Measurements from ENCODE around the gene IKZF4. TPM values are rescaled to one million over a fixed set of nuclear protein-coding genes. Genes with fewer than 3 reads are reported as not detected.
A peak's percentile ranks its signal among the peaks of the same experiment; 100 is the strongest.

The IKZF4 gene
- total RNA-seq, 1 experiment from 2014 or later, result 7.3 TPM

- peaks cover 69% of the 10 kb centered on the region for H3K36me3 Mint-ChIP-seq (ENCODE audit: insufficient read depth, unreplicated experiment)
Measured at GRCh38 chr12:56081393-56082347, 60.8 kb downstream of the IKZF4 start.

GRCh38 chr12:56082382-56082781 lies 61.5 kb downstream of the IKZF4 start:
- intact Hi-C loops (cut with micrococcal nuclease; ENCODE audit: unreplicated experiment), result no loop called here
- Mint-ChIP-seq H3K36me3 (ENCODE audit: insufficient read depth, unreplicated experiment) (peaks cover 75% of the 10 kb centered on the region), H3K4me3 (ENCODE audit: low read depth, unreplicated experiment) (peak overlapping the region; percentile 99), H3K27ac (ENCODE audit: unreplicated experiment) (no peak overlapping the region), H3K4me1 (ENCODE audit: low read depth, unreplicated experiment) (peaks cover 34% of the 10 kb centered on the region), H3K9me3 (ENCODE audit: low read depth, unreplicated experiment) (no peaks in the 10 kb centered on the region), H3K27me3 (ENCODE audit: unreplicated experiment) (no peaks in the 10 kb centered on the region)
- CTCF ChIA-PET, result interaction anchor here (0.9 kb wide), 1 partner anchor 22 kb away, joined by 3 read pairs; the partner anchor contains the start of gene PA2G4
- no TSS peak for BruUV-seq (replicated peaks)
- DNase-seq, result no peak
- TF ChIP-seq CTCF (IDR thresholded peaks at IDR 0.05; ENCODE audit: unreplicated experiment), result no peak

More at GRCh38 chr12:56081393-56082347, 60.8 kb downstream of the IKZF4 start:
- H3K4me3 Mint-ChIP-seq (ENCODE audit: low read depth, unreplicated experiment), result peak overlapping the region; percentile 99
- H3K4me1 Mint-ChIP-seq (ENCODE audit: low read depth, unreplicated experiment), result peaks cover 31% of the 10 kb centered on the region
- H3K9me3 Mint-ChIP-seq (ENCODE audit: low read depth, unreplicated experiment), result no peaks in the 10 kb centered on the region
- intact Hi-C loops (cut with micrococcal nuclease; ENCODE audit: unreplicated experiment), result no loop called here
- peak; percentile 60 for DNase-seq
- TF ChIP-seq CTCF (IDR thresholded peaks at IDR 0.05; ENCODE audit: unreplicated experiment), result no peak
- no peaks in the 10 kb centered on the region for H3K27me3 Mint-ChIP-seq (ENCODE audit: unreplicated experiment)
- peak overlapping the region; percentile 95 for H3K27ac Mint-ChIP-seq (ENCODE audit: unreplicated experiment)
- no TSS peak for BruUV-seq (replicated peaks)
- CTCF ChIA-PET, result interaction anchor here (0.6 to 1.4 kb wide), 4 partner anchors 11 to 24 kb away, joined by 3 to 6 read pairs (median 3); partner anchors contain the start of gene PA2G4

- Mint-ChIP-seq H3K4me3 (ENCODE audit: low read depth, unreplicated experiment) (no peak overlapping the region), H3K9me3 (ENCODE audit: low read depth, unreplicated experiment) (no peaks in the 10 kb centered on the region), H3K36me3 (ENCODE audit: insufficient read depth, unreplicated experiment) (peaks cover 77% of the 10 kb centered on the region), H3K27me3 (ENCODE audit: unreplicated experiment) (no peaks in the 10 kb centered on the region), H3K4me1 (ENCODE audit: low read depth, unreplicated experiment) (peaks cover 34% of the 10 kb centered on the region), H3K27ac (ENCODE audit: unreplicated experiment) (no peak overlapping the region)
- DNase-seq, result no peak
- TF ChIP-seq CTCF (IDR thresholded peaks at IDR 0.05; ENCODE audit: unreplicated experiment), result no peak
- intact Hi-C loops (cut with micrococcal nuclease; ENCODE audit: unreplicated experiment), result no loop called here
- no TSS peak for BruUV-seq (replicated peaks)
- CTCF ChIA-PET, result no interaction called here
Measured at GRCh38 chr12:56082967-56083366, 62.1 kb downstream of the IKZF4 start.

- Mint-ChIP-seq H3K4me1 (ENCODE audit: low read depth, unreplicated experiment) (peaks cover 34% of the 10 kb centered on the region), H3K9me3 (ENCODE audit: low read depth, unreplicated experiment) (no peaks in the 10 kb centered on the region), H3K4me3 (ENCODE audit: low read depth, unreplicated experiment) (no peak overlapping the region), H3K27me3 (ENCODE audit: unreplicated experiment) (no peaks in the 10 kb centered on the region), H3K36me3 (ENCODE audit: insufficient read depth, unreplicated experiment) (peaks cover 73% of the 10 kb centered on the region), H3K27ac (ENCODE audit: unreplicated experiment) (no peak overlapping the region)
- CTCF ChIA-PET, result interaction anchor here (0.7 kb wide), 2 partner anchors 17 to 20 kb away, joined by 3 read pairs; no protein-coding TSS in a partner anchor
- TF ChIP-seq CTCF (IDR thresholded peaks at IDR 0.05; ENCODE audit: unreplicated experiment), result peak; percentile 46
- BruUV-seq (replicated peaks), result no TSS peak
- DNase-seq, result peak; percentile 37
- intact Hi-C loops (cut with micrococcal nuclease; ENCODE audit: unreplicated experiment), result no loop called here
Measured at GRCh38 chr12:56084958-56085543, 64.2 kb downstream of the IKZF4 start.

Measured in Calu3 (cell line).